Measurements from ENCODE around the gene FAM13B. TPM values are rescaled to one million over a fixed set of nuclear protein-coding genes. Genes with fewer than 3 reads are reported as not detected.

Gene FAM13B
- total and polyA plus RNA-seq, 11 donors = 6.8 to 42.0 (median 25.3) TPM

- Histone ChIP-seq H3K36me3 (no peaks in the 10 kb centered on the region), H3K9me3 (no peaks in the 10 kb centered on the region), H3K4me1 (no peaks in the 10 kb centered on the region), H3K4me3 (no peak overlapping the region), H3K27ac (no peak overlapping the region), H3K27me3 (no peaks in the 10 kb centered on the region)
- peak in 4 of 12 donors; percentile 10 to 24 (median 19) for TF ChIP-seq CTCF (IDR thresholded peaks at IDR 0.05)
- TF ChIP-seq POLR2A (IDR thresholded peaks at IDR 0.05) = no peak
- intact Hi-C loops (cut with DNase I) = loop anchor here in 1 of 10 donors (5.0 kb wide), 1 partner anchor 288 kb away; no protein-coding TSS in a partner anchor
- 67 to 78% (median 72%) methylated on average over 5 of the region's 5 CpGs for WGBS, 4 donors
- ATAC-seq (no peak), DNase-seq (no peak)
Measured at GRCh38 chr5:138065102-138065501, 32.2 kb upstream of the FAM13B start.

- no peaks in the 10 kb centered on the region for H3K4me1 ChIP-seq
- no peak for TF ChIP-seq POLR2A (IDR thresholded peaks at IDR 0.05)
- no peak for TF ChIP-seq CTCF (IDR thresholded peaks at IDR 0.05)
Measured at GRCh38 chr5:138064526-138064925, 31.6 kb upstream of the FAM13B start.

GRCh38 chr5:138054847-138055558, 22.1 kb upstream of the FAM13B start:
- peaks cover 0 to 6% (median 0%) of the 10 kb centered on the region in 12 donors for H3K4me1 ChIP-seq
- intact Hi-C loops (cut with DNase I) = no loop called here
- no peak overlapping the region for H3K27ac ChIP-seq
- no peaks in the 10 kb centered on the region for H3K9me3 ChIP-seq
- WGBS, 4 donors = 30 to 41% (median 36%) methylated on average over 12 to 13 of the region's 13 CpGs
- H3K36me3 ChIP-seq = no peaks in the 10 kb centered on the region
- peak overlapping the region in 2 of 12 donors; percentile 2 to 13 for H3K4me3 ChIP-seq
- TF ChIP-seq CTCF (IDR thresholded peaks at IDR 0.05) (no peak), POLR2A (IDR thresholded peaks at IDR 0.05) (no peak)
- H3K27me3 ChIP-seq = peaks cover 0 to 6% (median 0%) of the 10 kb centered on the region in 9 donors
- no peak for DNase-seq
- ATAC-seq = no peak

More at GRCh38 chr5:138064526-138064925, 31.6 kb upstream of the FAM13B start:
- H3K27ac ChIP-seq = no peak overlapping the region
- intact Hi-C loops (cut with DNase I) = no loop called here
- no peaks in the 10 kb centered on the region for H3K36me3 ChIP-seq
- no peaks in the 10 kb centered on the region for H3K27me3 ChIP-seq
- H3K9me3 ChIP-seq = no peaks in the 10 kb centered on the region
- no peak for DNase-seq
- ATAC-seq = no peak
- no peak overlapping the region for H3K4me3 ChIP-seq

GRCh38 chr5:138054206-138054605, 21.3 kb upstream of the FAM13B start:
- no peak overlapping the region for H3K27ac ChIP-seq
- 36 to 49% (median 39%) methylated on average over 3 of the region's 3 CpGs for WGBS, 4 donors
- no peak overlapping the region for H3K4me3 ChIP-seq
- peaks cover 0 to 6% (median 0%) of the 10 kb centered on the region in 12 donors for H3K4me1 ChIP-seq
- intact Hi-C loops (cut with DNase I) = no loop called here
- H3K36me3 ChIP-seq = no peaks in the 10 kb centered on the region
- H3K9me3 ChIP-seq = no peaks in the 10 kb centered on the region
- ATAC-seq (no peak), DNase-seq (no peak)
- no peak for TF ChIP-seq POLR2A (IDR thresholded peaks at IDR 0.05)
- no peak for TF ChIP-seq CTCF (IDR thresholded peaks at IDR 0.05)
- peaks cover 0 to 6% (median 0%) of the 10 kb centered on the region in 9 donors for H3K27me3 ChIP-seq
